H54 (cell line): Measurements from ENCODE around the gene PXDN.
A peak's percentile ranks its signal among the peaks of the same experiment; 100 is the strongest.

Experiments used
- DNase-seq: peaks from one replicate; pipeline ENCODE4 v3.0.0; 2011; ENCODE audit warnings: low spot score, mixed read lengths; ENCODE audit not compliant: insufficient read length
- FAIRE-seq: peaks from 3 replicates; lab custom pipeline; 2011; peaks lifted over from hg19 to GRCh38; lab: Jason Lieb, UNC
- POLR2A ChIP-seq: IDR thresholded peaks from 2 replicates; pipeline ENCODE4 v1.6.1; 2011; ENCODE audit warnings: low read depth, mild to moderate bottlenecking, low read length

Gene PXDN

GRCh38 chr2:1591461-1591770 is 152.9 kb downstream of the PXDN start:
- TF ChIP-seq POLR2A, result no peak
- FAIRE-seq (no peak), DNase-seq (no peak)

DNA sequence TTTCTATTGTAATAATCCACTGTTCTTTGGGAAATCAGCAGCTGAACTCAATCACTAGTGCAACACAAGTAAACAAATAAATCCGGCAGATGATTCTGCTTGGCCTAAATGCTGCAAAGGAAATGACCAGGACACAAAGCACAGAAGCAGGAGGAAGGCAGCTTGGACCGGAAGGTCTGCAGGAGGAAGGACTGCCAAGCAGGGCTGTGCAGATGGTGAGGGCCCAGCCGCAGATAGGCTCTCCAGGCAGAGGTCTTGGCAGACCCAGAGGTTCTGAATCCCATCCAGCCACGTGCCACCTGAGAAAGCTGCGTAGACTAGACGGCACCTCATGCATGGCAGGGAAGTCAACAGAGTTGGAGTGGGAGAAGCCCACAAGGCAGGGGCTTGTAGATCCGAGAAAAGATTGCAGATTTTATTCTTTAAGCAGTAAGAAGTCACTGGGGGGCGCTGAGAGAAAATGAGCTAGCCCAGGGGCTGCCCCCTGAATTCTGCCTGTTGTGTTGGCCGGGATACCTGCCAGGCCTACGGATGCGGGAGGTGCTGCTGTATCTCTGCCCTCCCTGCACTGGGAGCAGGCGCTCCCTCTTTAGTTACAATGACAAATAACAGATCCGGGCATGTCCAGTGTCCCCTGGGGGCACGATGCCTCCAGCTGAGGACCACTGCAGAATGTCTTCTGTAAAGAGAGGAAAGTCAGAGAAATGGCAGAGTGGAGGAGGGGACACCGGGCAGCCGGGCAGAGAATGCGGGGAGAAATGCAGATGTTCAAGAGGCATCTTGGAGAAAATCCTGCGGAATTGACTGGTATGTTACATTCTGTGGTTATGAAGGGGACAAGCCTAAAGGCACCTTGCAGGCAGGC is 153.5 kb downstream of the PXDN start:
- no peak for TF ChIP-seq POLR2A
- DNase-seq (no peak), FAIRE-seq (no peak)

- no peak for TF ChIP-seq POLR2A
- no peak for DNase-seq
- no peak for FAIRE-seq
Measured at GRCh38 chr2:1588978-1589621, 155.2 kb downstream of the PXDN start.

- no peak for TF ChIP-seq POLR2A
- DNase-seq (no peak), FAIRE-seq (no peak)
Measured at GRCh38 chr2:1588051-1588977, 156.0 kb downstream of the PXDN start.

GRCh38 chr2:1586923-1587840 is 157.1 kb downstream of the PXDN start:
- DNase-seq (peak; percentile 59), FAIRE-seq (no peak)
- no peak for TF ChIP-seq POLR2A

- no peak for DNase-seq
- FAIRE-seq, result no peak
- TF ChIP-seq POLR2A, result no peak
Measured at GRCh38 chr2:1586251-1586922, 157.9 kb downstream of the PXDN start.

DNA sequence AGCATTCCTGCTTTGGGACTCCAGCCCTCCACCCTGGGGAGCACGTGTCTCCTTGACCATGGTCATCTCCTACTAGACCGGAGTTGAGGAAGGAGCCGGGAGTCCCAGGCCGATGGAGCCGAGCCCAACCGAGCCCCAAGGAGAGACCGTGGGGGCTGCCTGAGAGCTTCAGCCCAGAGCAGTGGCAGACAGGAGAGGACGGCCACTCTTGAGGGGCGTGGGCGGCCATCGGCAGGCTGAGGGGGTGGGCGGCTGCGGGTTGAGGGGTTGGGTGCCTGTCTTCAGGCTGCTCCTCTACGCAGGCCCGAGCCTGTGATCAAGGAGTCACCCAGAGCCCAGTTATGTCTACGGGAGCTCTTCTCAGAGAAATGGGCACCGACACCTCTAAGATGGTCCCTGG is 158.7 kb downstream of the PXDN start:
- TF ChIP-seq POLR2A, result no peak
- FAIRE-seq, result no peak
- DNase-seq, result no peak

DNA sequence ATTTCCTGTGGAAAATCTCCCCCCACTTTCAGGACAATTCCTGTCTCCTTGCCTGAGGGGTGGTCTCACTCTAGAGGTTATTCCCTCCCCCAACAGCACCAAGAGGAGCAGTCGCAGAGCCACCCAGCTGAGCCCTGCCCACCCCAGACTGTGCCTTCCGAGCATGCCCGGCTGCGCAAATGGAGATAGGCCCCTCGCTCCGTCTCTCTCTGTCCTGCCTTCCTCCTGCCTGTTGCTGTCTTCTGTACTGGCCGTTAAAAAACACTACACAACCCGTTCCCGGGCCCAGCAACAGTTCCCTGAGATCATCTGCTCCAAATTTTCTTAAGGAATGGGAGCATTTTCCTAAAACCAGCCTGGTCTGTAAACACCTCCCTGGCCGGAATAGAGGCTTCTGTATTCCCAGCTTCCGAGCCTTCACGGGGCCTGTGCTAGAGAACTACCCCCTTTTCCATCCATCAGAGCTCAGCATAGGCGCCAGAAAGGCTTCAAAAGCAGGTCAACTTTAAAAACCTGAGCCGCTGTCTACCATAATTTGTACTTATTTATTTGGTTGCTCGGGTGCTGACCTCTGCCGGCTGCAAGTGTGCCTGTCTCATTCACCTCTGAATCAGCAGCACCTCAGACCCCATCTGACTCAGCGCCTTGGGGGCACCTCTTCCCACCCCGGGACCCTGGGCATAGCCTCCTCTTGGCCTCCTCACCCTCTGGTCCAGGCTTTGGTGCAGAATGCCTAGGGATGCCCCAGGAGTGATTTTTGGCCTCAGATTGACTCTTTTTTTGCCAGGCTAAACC is 159.4 kb downstream of the PXDN start:
- FAIRE-seq, result no peak
- no peak for TF ChIP-seq POLR2A
- no peak for DNase-seq

- FAIRE-seq (no peak), DNase-seq (no peak)
- no peak for TF ChIP-seq POLR2A
Measured at GRCh38 chr2:1584051-1584531, 160.2 kb downstream of the PXDN start.

DNA sequence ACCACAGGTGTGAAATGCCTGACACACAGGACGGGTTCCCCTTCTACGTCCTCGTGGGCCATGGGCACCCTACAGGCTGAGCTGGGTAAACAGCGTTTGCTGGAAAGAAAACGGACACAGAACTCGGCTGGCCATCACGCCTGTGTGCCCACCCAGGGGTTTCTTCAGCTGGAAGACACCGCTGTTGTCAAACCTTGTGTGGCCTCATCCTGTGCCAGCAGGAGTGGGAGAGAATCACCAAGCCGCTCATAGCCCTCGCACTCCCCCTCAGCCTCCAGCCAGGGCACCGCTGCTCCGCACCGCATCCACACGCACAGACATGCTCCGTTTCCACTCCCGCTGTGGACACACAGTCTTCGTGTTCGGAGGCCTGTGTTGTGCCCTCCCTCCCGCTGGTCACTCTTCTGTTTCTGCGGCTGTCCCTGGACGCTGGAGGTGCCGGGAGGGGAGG is 161.4 kb downstream of the PXDN start:
- FAIRE-seq (no peak), DNase-seq (no peak)
- TF ChIP-seq POLR2A, result no peak

GRCh38 chr2:1581965-1582625 is 162.2 kb downstream of the PXDN start:
- no peak for TF ChIP-seq POLR2A
- DNase-seq (no peak), FAIRE-seq (no peak)
